WI38 (cell line): ENCODE results near the gene GSK3A.

Source experiments
- H3K4me3 ChIP-seq: 2 replicates; pipeline ENCODE4 v1.5.1; 2011; ENCODE audit warnings: low read depth, mild to moderate bottlenecking, control low read depth, low read length
- TF ChIP-seq, protein P1 (sequence below): IDR thresholded peaks from 2 replicates; pipeline ENCODE4 v1.5.1; 2012; ENCODE audit warnings: low read depth, mild to moderate bottlenecking, control low read depth, low read length

GSK3A gene

GRCh38 chr19:42204664-42205063 lies 37.7 kb downstream of the GSK3A start:
- no peak overlapping the region for H3K4me3 ChIP-seq
- TF ChIP-seq, protein P1, sequence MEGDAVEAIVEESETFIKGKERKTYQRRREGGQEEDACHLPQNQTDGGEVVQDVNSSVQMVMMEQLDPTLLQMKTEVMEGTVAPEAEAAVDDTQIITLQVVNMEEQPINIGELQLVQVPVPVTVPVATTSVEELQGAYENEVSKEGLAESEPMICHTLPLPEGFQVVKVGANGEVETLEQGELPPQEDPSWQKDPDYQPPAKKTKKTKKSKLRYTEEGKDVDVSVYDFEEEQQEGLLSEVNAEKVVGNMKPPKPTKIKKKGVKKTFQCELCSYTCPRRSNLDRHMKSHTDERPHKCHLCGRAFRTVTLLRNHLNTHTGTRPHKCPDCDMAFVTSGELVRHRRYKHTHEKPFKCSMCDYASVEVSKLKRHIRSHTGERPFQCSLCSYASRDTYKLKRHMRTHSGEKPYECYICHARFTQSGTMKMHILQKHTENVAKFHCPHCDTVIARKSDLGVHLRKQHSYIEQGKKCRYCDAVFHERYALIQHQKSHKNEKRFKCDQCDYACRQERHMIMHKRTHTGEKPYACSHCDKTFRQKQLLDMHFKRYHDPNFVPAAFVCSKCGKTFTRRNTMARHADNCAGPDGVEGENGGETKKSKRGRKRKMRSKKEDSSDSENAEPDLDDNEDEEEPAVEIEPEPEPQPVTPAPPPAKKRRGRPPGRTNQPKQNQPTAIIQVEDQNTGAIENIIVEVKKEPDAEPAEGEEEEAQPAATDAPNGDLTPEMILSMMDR: no peak

DNA sequence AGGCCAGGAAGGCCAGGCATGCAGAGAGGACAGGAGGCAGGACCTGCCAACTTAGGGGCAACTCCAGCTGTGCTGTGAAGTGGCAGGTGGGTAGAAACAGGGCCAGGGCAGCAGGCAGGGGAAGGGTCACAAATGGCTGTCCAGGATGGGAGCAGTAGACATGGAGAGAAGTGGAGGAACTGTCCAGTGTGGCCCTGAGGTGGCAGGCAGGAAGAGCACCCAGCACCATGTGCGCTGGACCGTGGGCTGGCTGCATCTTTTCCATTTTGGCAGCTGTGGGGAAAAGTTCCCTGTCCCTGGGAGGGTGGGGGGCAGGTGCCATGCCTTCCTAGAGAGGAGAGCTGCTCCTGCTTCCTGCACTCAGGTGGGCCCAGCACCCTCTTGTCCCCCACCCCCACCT lies 38.7 kb downstream of the GSK3A start:
- TF ChIP-seq, protein P1: no peak
- no peak overlapping the region for H3K4me3 ChIP-seq

- no peak overlapping the region for H3K4me3 ChIP-seq
- TF ChIP-seq, protein P1: no peak
These were observed 40.0 kb downstream of the GSK3A start for GRCh38 chr19:42202290-42202880.

DNA sequence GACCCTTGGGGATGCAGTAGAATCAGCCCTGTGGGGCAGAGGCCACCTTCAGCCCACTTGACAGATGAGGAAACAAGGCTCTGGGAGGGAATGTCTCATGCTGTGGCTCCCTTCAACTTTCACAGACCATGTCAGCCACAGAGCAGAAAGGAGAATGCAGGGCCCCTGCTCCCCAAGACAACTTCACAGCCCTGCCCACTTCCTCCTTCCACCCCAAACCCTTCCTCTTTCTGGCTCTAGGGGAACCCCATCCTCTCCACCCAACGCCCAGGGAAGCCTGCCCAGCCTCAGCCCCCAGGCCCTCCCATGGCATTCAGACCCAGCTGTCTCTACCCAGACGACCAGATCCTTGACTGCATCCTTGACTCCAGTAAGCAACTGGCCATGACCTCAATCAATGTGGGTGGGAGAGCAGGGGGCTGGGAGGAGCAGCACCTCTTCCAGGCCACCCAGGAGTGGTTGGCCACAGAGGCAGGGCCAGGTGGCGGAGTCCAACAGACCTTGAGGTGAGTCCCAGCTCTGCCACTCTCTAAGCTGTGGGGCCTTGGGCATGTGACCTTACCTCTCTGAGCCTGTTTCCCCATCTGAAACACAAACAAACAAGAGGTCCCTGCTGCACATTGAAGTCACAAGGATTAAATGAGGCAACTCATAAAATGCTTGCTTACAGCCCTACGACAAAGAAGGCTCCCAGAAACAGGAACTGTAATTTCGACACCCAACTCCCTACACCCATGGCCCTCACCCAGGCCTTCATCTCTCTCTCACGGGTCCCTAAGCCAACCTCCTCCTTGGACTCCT lies 40.7 kb downstream of the GSK3A start:
- H3K4me3 ChIP-seq: no peak overlapping the region
- TF ChIP-seq, protein P1: no peak

GRCh38 chr19:42200116-42200715 lies 42.2 kb downstream of the GSK3A start:
- H3K4me3 ChIP-seq: no peak overlapping the region
- TF ChIP-seq, protein P1: no peak

DNA sequence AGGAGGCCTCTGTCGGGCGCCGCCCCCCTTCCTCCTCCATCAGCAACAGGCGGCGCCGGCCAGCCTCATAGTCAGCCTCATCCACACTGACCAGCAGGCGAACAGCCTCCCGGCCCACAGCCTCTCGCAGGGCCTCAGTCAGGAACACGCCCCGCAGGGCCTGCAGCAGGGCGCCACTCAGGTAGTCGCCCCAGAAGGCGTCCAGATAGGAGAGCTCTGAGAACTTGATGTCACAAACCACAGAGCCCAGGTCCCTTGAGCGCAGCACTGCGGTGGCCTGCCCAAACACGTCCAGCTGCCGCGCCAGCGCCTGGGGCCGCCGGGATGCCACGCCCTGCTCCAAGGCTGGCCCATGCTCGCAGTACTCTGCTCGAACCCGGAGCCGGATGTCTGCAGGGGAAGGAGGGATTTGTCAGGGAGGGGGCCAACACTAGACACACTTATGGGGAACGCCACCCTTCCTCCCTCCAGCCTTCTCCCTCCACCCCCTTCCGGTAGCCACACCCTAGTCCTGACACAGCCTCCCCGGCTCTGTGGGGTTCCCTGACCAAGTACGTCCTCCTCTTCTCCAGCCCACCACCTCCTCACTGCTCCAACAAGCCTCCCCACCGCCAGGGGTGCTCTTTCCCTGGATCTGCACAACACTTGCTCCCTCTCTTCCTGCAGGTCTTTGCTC lies 42.8 kb downstream of the GSK3A start:
- TF ChIP-seq, protein P1: no peak
- no peak overlapping the region for H3K4me3 ChIP-seq
